Rectal smooth muscle tissue (tissue), 1 donor: Measurements from ENCODE around the gene RIMS3.
"Not testable (repeated sequence)": the region's sequence is repeated elsewhere in the genome, so short reads cannot be mapped to it uniquely, and the experiment has no call there.

Experiments
- H3K27ac ChIP-seq: one replicate; pipeline ENCODE4 v1.7.0; 2013; ENCODE audit warnings: low read depth, low read length, inconsistent platforms
- H3K27me3 ChIP-seq: one replicate; pipeline ENCODE4 v1.7.0; 2013; ENCODE audit warnings: low read length; ENCODE audit not compliant: control insufficient read depth, insufficient read depth
- H3K36me3 ChIP-seq: one replicate; pipeline ENCODE4 v1.7.0; 2013; ENCODE audit warnings: low read length; ENCODE audit not compliant: control insufficient read depth, insufficient read depth
- H3K4me1 ChIP-seq: one replicate; pipeline ENCODE4 v1.7.0; 2013; ENCODE audit warnings: low read length; ENCODE audit not compliant: control insufficient read depth, insufficient read depth
- H3K4me3 ChIP-seq: one replicate; pipeline ENCODE4 v1.7.0; 2013; ENCODE audit warnings: low read length
- H3K9ac ChIP-seq: one replicate; pipeline ENCODE4 v1.7.0; 2013; ENCODE audit warnings: low read length

RIMS3 gene

GRCh38 chr1:40630488-40631223, 34.8 kb downstream of the RIMS3 start:
- Histone ChIP-seq H3K27ac (no peak overlapping the region), H3K4me3 (no peak overlapping the region), H3K27me3 (no peaks in the 10 kb centered on the region), H3K36me3 (no peaks in the 10 kb centered on the region), H3K4me1 (no peaks in the 10 kb centered on the region), H3K9ac (no peak overlapping the region)

GRCh38 chr1:40629546-40629945, 35.9 kb downstream of the RIMS3 start:
- H3K9ac ChIP-seq, H3K4me3 ChIP-seq, H3K4me1 ChIP-seq, H3K36me3 ChIP-seq, H3K27me3 ChIP-seq, H3K27ac ChIP-seq: not testable (repeated sequence)

GRCh38 chr1:40628903-40629292, 36.6 kb downstream of the RIMS3 start:
- Histone ChIP-seq H3K27me3 (no peaks in the 10 kb centered on the region), H3K27ac (no peak overlapping the region), H3K36me3 (no peaks in the 10 kb centered on the region), H3K4me3 (no peak overlapping the region), H3K9ac (no peak overlapping the region), H3K4me1 (no peaks in the 10 kb centered on the region)

GRCh38 chr1:40627987-40628902, 37.2 kb downstream of the RIMS3 start:
- H3K4me1 ChIP-seq, result no peaks in the 10 kb centered on the region
- H3K9ac ChIP-seq, result no peak overlapping the region
- H3K27me3 ChIP-seq, result no peaks in the 10 kb centered on the region
- H3K4me3 ChIP-seq, result no peak overlapping the region
- H3K27ac ChIP-seq, result no peak overlapping the region
- H3K36me3 ChIP-seq, result no peaks in the 10 kb centered on the region

- Histone ChIP-seq H3K4me1 (no peaks in the 10 kb centered on the region), H3K36me3 (no peaks in the 10 kb centered on the region), H3K27me3 (no peaks in the 10 kb centered on the region), H3K9ac (no peak overlapping the region), H3K27ac (no peak overlapping the region), H3K4me3 (no peak overlapping the region)
Observed at GRCh38 chr1:40626383-40626770, 39.1 kb downstream of the RIMS3 start.

- Histone ChIP-seq H3K36me3 (no peaks in the 10 kb centered on the region), H3K4me3 (no peak overlapping the region), H3K9ac (no peak overlapping the region), H3K27me3 (no peaks in the 10 kb centered on the region), H3K4me1 (no peaks in the 10 kb centered on the region), H3K27ac (no peak overlapping the region)
Observed at GRCh38 chr1:40625476-40626382, 39.8 kb downstream of the RIMS3 start.

- H3K36me3 ChIP-seq, result no peaks in the 10 kb centered on the region
- H3K4me1 ChIP-seq, result no peaks in the 10 kb centered on the region
- H3K27me3 ChIP-seq, result no peaks in the 10 kb centered on the region
- H3K4me3 ChIP-seq, result no peak overlapping the region
- no peak overlapping the region for H3K9ac ChIP-seq
- H3K27ac ChIP-seq, result no peak overlapping the region
Observed at GRCh38 chr1:40625076-40625475, 40.4 kb downstream of the RIMS3 start.

- H3K27me3 ChIP-seq, result no peaks in the 10 kb centered on the region
- no peak overlapping the region for H3K4me3 ChIP-seq
- H3K36me3 ChIP-seq, result no peaks in the 10 kb centered on the region
- H3K9ac ChIP-seq, result no peak overlapping the region
- no peak overlapping the region for H3K27ac ChIP-seq
- H3K4me1 ChIP-seq, result no peaks in the 10 kb centered on the region
Observed at GRCh38 chr1:40622936-40623629, 42.4 kb downstream of the RIMS3 start.

- no peak overlapping the region for H3K4me3 ChIP-seq
- H3K4me1 ChIP-seq, result no peaks in the 10 kb centered on the region
- H3K9ac ChIP-seq, result no peak overlapping the region
- H3K27ac ChIP-seq, result no peak overlapping the region
- H3K36me3 ChIP-seq, result no peaks in the 10 kb centered on the region
- no peaks in the 10 kb centered on the region for H3K27me3 ChIP-seq
Observed at GRCh38 chr1:40621821-40622450, 43.5 kb downstream of the RIMS3 start.

- H3K27ac ChIP-seq, result no peak overlapping the region
- H3K27me3 ChIP-seq, result no peaks in the 10 kb centered on the region
- H3K9ac ChIP-seq, result no peak overlapping the region
- no peak overlapping the region for H3K4me3 ChIP-seq
- no peaks in the 10 kb centered on the region for H3K4me1 ChIP-seq
- no peaks in the 10 kb centered on the region for H3K36me3 ChIP-seq
Observed at GRCh38 chr1:40620586-40621210, 44.8 kb downstream of the RIMS3 start.

- no peak overlapping the region for H3K4me3 ChIP-seq
- no peak overlapping the region for H3K9ac ChIP-seq
Observed at GRCh38 chr1:40620150-40620549, 45.3 kb downstream of the RIMS3 start.

More at GRCh38 chr1:40620150-40620549, 45.3 kb downstream of the RIMS3 start:
- H3K36me3 ChIP-seq, result no peaks in the 10 kb centered on the region
- no peaks in the 10 kb centered on the region for H3K27me3 ChIP-seq
- H3K4me1 ChIP-seq, result no peaks in the 10 kb centered on the region
- no peak overlapping the region for H3K27ac ChIP-seq
